Measurements from ENCODE around the gene GLI1. TPM values are rescaled to one million over a fixed set of nuclear protein-coding genes. Genes with fewer than 3 reads are reported as not detected.
A peak's percentile ranks its signal among the peaks of the same experiment; 100 is the strongest.

GLI1 gene
- total and polyA plus RNA-seq, 2 of the 13 experiments (the other 11 are each of a cell fraction or from before 2014, with no cell fraction given): 0.09 to 0.20 TPM

- TF ChIP-seq NKX3-1 (CRISPR knock-in tag; IDR thresholded peaks at IDR 0.05) (peak; percentile 69; the same call in 1 of the 2 replicates), HHEX (CRISPR knock-in tag; IDR thresholded peaks at IDR 0.05) (no peak), ZNF687 (CRISPR knock-in tag; IDR thresholded peaks at IDR 0.05) (peak; percentile 99), ZNF550 (CRISPR knock-in tag; IDR thresholded peaks at IDR 0.05; ENCODE audit: borderline replicate concordance) (no peak), ZNF792 (CRISPR knock-in tag; IDR thresholded peaks at IDR 0.05) (peak; percentile 52; the same call in 1 of the 2 replicates), E2F5 (CRISPR knock-in tag; conservative IDR thresholded peaks at IDR 0.05) (peak; percentile 67), IRF9 (CRISPR knock-in tag; IDR thresholded peaks at IDR 0.05; ENCODE audit: borderline replicate concordance) (peak; percentile 91; the same call in 1 of the 2 replicates), CCDC6 (CRISPR knock-in tag; IDR thresholded peaks at IDR 0.05) (0 out of 2 replicates have a peak, but pooled peaks have one; percentile 48), ZBTB1 (CRISPR knock-in tag; IDR thresholded peaks at IDR 0.05; ENCODE audit: borderline replicate concordance) (peak; percentile 65; the same call in 1 of the 2 replicates), KLF11 (CRISPR knock-in tag; IDR thresholded peaks at IDR 0.05) (no peak), ZNF879 (CRISPR knock-in tag; IDR thresholded peaks at IDR 0.05) (0 out of 2 replicates have a peak, but pooled peaks have one; percentile 46), IRX3 (CRISPR knock-in tag; IDR thresholded peaks at IDR 0.05; ENCODE audit: borderline replicate concordance, low read depth) (no peak), DPF2 (CRISPR knock-in tag; IDR thresholded peaks at IDR 0.05; ENCODE audit: borderline replicate concordance, low read depth) (no peak), ZFP91 (CRISPR knock-in tag; IDR thresholded peaks at IDR 0.05; ENCODE audit: borderline replicate concordance) (peak; percentile 82), POLR2AphosphoS5 (IDR thresholded peaks at IDR 0.05; ENCODE audit: low read depth, low read length) (peak; percentile 85), ZNF350 (CRISPR knock-in tag; IDR thresholded peaks at IDR 0.05; ENCODE audit: borderline replicate concordance, low read depth) (peak; percentile 79), ZBTB33 (CRISPR knock-in tag; IDR thresholded peaks at IDR 0.05) (peak; percentile 64; the same call in 1 of the 2 replicates), ZNF703 (CRISPR knock-in tag; IDR thresholded peaks at IDR 0.05; ENCODE audit: borderline replicate concordance) (no peak), DDIT3 (CRISPR knock-in tag; IDR thresholded peaks at IDR 0.05) (no peak)
Observed at GRCh38 chr12:57430931-57431566, 28.5 kb upstream of the GLI1 start, which contains the start of gene R3HDM2 (continued).

Measured in HepG2 (cell line).